BLaER1 treated with 17β-estradiol and CSF1 and Interleukin-3, amounts not matched to agents 10 nM and 100 nM (cell line): ENCODE results near the gene DIS3L2.

Experiments used
- H3K27ac ChIP-seq, 11 experiments: shearing (Covaris generic); formaldehyde crosslinking; 2 replicates each; pipeline ENCODE4 v1.8.1; 2022
- H3K27me3 ChIP-seq, 11 experiments: shearing (Covaris generic); formaldehyde crosslinking; 2 replicates each; pipeline ENCODE4 v1.8.1; 2022
- H3K36me3 ChIP-seq, 11 experiments: shearing (Covaris generic); formaldehyde crosslinking; 2 replicates each; pipeline ENCODE4 v1.8.1; 2022
- H3K4me1 ChIP-seq, 10 experiments: shearing (Covaris generic); formaldehyde crosslinking; 2 replicates each; pipeline ENCODE4 v1.8.1; 2022
- H3K4me2 ChIP-seq, 11 experiments: shearing (Covaris generic); formaldehyde crosslinking; 2 replicates each; pipeline ENCODE4 v1.8.1; 2022
- H3K4me3 ChIP-seq, 10 experiments: shearing (Covaris generic); formaldehyde crosslinking; 2 replicates each; pipeline ENCODE4 v1.8.1; 2022
- H3K9ac ChIP-seq, 11 experiments: shearing (Covaris generic); formaldehyde crosslinking; 2 replicates each; pipeline ENCODE4 v1.8.1; 2022
- H3K9me3 ChIP-seq, 11 experiments: shearing (Covaris generic); formaldehyde crosslinking; replicated peaks in 1 of 11; 2 replicates each; pipeline ENCODE4 v1.8.1; 2022
- H4K20me1 ChIP-seq, 11 experiments: shearing (Covaris generic); formaldehyde crosslinking; 2 replicates each; pipeline ENCODE4 v1.8.1; 2022
- Cebpa-rat ChIP-seq, 11 experiments: shearing (Covaris generic); IDR thresholded peaks; 2 replicates each; pipeline ENCODE4 v1.8.1; 2022

Gene DIS3L2

DNA sequence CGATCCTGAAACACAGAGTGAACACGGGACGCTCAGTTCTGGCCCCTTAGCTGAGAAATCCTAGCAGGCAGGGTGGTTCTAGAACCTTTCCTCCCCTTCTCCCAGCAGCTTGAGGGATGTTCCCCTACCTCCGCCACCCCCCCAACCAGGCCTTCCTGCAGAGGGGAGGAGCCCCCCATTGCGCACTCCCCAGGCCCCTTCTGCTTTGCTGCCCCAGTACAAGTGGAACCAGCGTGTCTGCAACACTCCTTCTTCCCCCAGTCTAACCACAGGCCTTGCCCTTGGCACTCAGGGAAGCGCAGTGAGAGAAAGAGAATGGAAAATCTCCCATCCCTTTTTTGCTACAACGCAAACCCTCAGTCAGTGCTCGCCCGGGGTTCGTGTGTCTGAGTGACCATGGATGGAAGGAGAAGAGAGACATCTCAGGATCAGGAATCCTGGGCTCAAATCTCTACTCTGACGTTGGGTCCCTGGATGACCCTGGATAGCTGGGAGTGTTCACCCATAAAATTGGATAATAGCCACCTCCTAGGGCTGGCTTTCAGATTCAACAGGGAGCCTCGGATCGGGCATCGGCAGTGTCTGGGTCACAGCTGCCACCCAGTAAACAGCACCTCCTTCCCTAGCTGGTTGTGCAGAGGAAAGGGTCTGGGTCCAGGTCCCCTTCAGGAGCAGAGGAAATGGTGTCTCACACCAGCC lies 39.1 kb upstream of the DIS3L2 start:
- peaks cover 0 to 22% (median 0%) of the 10 kb centered on the region in 11 experiments; a peak in 2 of 22 replicates for H3K36me3 ChIP-seq
- H3K27me3 ChIP-seq = peaks cover 23 to 40% (median 33%) of the 10 kb centered on the region in 11 experiments
- peaks cover 0 to 29% (median 9%) of the 10 kb centered on the region in 11 experiments; a peak in 10 of 22 replicates for H4K20me1 ChIP-seq
- peak overlapping the region in 2 of 11 experiments; percentile 1 to 8; a peak in 1 of 22 replicates for H3K9ac ChIP-seq
- H3K27ac ChIP-seq = no peak overlapping the region
- H3K4me2 ChIP-seq = peak overlapping the region in 5 of 11 experiments; percentile 1 to 100 (median 100); a peak in 5 of 22 replicates
- no peaks in the 10 kb centered on the region for H3K9me3 ChIP-seq
- H3K4me1 ChIP-seq = peaks cover 17 to 45% (median 36%) of the 10 kb centered on the region in 10 experiments
- H3K4me3 ChIP-seq = no peak overlapping the region
- no peak for TF ChIP-seq Cebpa-rat (IDR thresholded peaks at IDR 0.05)

DNA sequence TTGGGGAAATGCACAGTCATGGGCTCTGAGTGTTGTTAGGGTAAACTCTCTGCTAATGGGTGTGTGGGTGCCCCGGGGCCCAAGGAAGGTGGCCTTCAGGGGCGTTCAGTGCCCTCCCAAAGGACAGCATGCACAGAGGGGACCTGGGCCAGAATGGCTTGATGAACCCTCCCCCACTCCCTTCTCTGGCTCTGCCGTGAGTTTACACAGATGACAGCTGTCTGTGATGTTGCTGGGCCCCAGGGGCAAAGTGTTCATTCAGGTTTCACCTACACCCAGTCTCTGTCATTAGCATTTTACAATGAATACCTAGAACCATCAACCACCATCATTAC lies 38.5 kb upstream of the DIS3L2 start:
- Histone ChIP-seq H3K4me3 (no peak overlapping the region), H3K9ac (peak overlapping the region in 2 of 11 experiments; percentile 1 to 8; a peak in 1 of 22 replicates), H3K4me1 (peaks cover 17 to 50% (median 40%) of the 10 kb centered on the region in 10 experiments), H3K36me3 (peaks cover 0 to 22% (median 0%) of the 10 kb centered on the region in 11 experiments; a peak in 2 of 22 replicates), H3K9me3 (no peaks in the 10 kb centered on the region), H3K27ac (no peak overlapping the region), H4K20me1 (peaks cover 0 to 29% (median 13%) of the 10 kb centered on the region in 11 experiments; a peak in 10 of 22 replicates), H3K4me2 (peak overlapping the region in 5 of 11 experiments; percentile 1 to 100 (median 100); a peak in 5 of 22 replicates), H3K27me3 (peaks cover 29 to 45% (median 38%) of the 10 kb centered on the region in 11 experiments)
- no peak for TF ChIP-seq Cebpa-rat (IDR thresholded peaks at IDR 0.05)

DNA sequence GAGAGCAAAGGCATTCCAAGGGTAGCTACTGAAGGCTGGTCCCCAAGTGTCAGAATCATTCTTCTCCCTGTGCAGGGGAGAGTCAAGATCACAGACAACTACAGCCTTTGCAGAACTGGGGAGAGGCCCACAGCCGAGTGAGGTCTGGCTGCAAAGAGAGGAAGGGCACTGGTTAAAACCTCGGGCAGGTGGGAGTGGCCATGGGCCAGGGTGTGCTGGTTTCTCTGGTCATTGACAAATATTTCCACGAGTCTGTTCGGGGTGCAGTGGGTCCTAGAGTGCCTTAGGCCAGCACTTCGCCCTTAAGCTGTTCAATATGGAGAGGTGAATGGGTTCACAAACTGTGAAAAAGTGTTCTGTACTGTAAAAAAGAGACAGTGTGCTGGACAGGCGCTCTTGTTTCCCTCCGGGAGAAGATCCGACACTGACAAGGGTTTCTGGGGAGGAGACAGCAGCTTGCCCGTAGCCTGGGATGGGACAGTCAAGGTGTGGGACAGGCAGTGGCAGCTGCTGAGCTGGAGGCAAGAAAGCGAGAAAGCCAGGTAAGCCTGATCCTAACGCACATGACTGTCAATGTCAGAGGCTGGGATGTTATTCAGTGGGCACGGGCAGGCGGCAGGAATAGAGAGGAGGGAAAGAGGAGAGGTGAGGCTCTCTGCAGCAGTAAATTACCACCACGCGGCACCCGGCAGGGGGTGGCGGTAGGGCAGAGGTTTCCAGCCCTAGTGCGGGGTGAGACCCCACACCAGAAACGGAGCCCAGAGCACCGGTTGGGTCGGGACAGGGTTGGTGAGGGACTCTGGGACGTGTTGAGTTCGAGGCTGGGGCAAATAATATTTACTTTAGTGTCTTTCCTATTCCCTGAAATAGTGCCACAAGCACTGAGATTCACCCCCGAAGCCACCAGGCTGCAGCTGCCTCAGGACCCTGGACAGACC lies 37.3 kb upstream of the DIS3L2 start:
- Histone ChIP-seq H3K4me2 (peak overlapping the region in 9 of 11 experiments; percentile 100; a peak in 18 of 22 replicates), H3K36me3 (peaks cover 0 to 22% (median 0%) of the 10 kb centered on the region in 11 experiments; a peak in 2 of 22 replicates), H3K4me1 (peaks cover 17 to 63% (median 50%) of the 10 kb centered on the region in 10 experiments), H3K27ac (no peak overlapping the region), H4K20me1 (peaks cover 0 to 29% (median 15%) of the 10 kb centered on the region in 11 experiments; a peak in 10 of 22 replicates), H3K9me3 (no peaks in the 10 kb centered on the region), H3K9ac (peak overlapping the region in 4 of 11 experiments; percentile 74 to 82 (median 80); a peak in 5 of 22 replicates), H3K27me3 (peaks cover 30 to 53% (median 39%) of the 10 kb centered on the region in 11 experiments), H3K4me3 (peak overlapping the region in 4 of 10 experiments; percentile 69 to 76 (median 70); a peak in 4 of 20 replicates)
- no peak for TF ChIP-seq Cebpa-rat (IDR thresholded peaks at IDR 0.05)

DNA sequence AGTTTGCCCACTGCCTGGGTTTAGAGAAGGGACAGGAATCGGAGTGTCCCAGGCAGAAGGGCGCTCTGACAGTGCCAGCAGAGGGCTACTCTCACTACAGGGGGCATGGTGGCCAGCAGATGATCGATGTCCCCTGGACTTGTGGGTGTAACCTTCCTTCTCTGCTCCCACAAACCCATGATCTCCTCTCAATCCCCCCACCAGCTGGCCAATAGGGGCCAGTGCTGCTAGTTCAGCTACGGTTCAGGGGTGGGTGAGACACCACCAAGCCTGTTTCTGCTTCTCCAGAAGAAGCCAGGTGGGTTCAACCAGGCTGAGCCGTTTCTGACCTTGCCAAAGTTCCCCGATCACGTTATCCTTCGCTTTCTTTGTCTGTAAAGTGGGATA lies 36.6 kb upstream of the DIS3L2 start:
- Histone ChIP-seq H3K4me2 (peak overlapping the region; percentile 96 to 100 (median 100)), H3K27me3 (peaks cover 30 to 55% (median 39%) of the 10 kb centered on the region in 11 experiments)
- TF ChIP-seq Cebpa-rat (IDR thresholded peaks at IDR 0.05) = no peak

DNA sequence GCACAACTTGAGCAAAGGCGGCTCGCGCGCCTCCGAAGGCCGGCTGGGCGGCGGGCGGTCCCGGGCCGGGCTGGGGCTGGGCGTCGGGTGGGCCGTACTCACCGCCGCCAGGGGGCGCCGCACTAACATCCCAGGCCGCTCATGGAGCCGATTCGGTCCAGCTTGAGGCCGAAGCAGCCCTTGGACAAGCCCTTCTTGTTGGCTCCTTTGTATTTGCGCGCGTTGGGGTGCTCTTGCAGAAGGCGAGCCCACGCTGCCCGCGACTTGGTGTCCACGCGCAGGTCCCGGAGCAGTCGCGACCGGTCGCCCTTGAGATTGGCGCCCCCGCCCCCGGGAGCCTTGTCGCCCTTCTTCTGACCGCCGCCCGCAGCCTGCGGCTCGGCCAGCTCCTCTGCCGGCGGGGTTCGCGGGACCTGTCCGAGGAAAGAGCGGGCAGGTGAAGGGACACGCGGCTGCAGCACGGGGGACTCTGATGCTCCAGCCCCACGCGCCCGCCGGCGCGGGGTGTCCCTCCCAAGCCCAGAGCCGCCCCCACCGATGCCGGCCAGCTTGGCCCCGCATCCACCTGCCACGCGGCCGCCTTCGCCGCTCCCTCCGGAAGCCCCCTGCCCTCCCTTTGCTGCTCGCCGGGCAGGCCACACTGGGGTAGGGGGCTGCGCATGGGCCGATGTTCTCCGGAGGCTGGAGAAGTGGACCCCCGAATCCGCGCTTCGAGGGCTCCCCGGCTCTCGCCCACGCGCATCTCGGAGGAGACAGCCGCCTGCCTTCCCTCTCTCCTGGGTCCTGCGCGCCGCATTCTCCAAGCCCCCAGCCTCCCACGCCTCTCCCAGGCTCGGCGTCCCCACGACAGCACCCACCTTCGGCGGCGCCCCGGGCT lies 36.0 kb upstream of the DIS3L2 start:
- Histone ChIP-seq H3K27me3 (peaks cover 30 to 55% (median 39%) of the 10 kb centered on the region in 11 experiments), H3K4me3 (peak overlapping the region; percentile 56 to 76 (median 68)), H4K20me1 (peaks cover 0 to 29% (median 15%) of the 10 kb centered on the region in 11 experiments; a peak in 10 of 22 replicates), H3K36me3 (peaks cover 0 to 22% (median 0%) of the 10 kb centered on the region in 11 experiments; a peak in 2 of 22 replicates), H3K9me3 (no peaks in the 10 kb centered on the region), H3K27ac (peak overlapping the region in 5 of 11 experiments; percentile 30 to 62 (median 49); a peak in 8 of 22 replicates), H3K4me2 (peak overlapping the region; percentile 96 to 100 (median 100)), H3K4me1 (peaks cover 17 to 76% (median 61%) of the 10 kb centered on the region in 10 experiments), H3K9ac (peak overlapping the region; percentile 20 to 82 (median 69); a peak in 19 of 22 replicates)
- TF ChIP-seq Cebpa-rat (IDR thresholded peaks at IDR 0.05) = no peak

More for the DNA sequence above, 36.6 kb upstream of the DIS3L2 start:
- peak overlapping the region in 9 of 10 experiments; percentile 56 to 76 (median 69); a peak in 13 of 20 replicates for H3K4me3 ChIP-seq
- peaks cover 0 to 22% (median 0%) of the 10 kb centered on the region in 11 experiments; a peak in 2 of 22 replicates for H3K36me3 ChIP-seq
- no peaks in the 10 kb centered on the region for H3K9me3 ChIP-seq
- peaks cover 17 to 69% (median 54%) of the 10 kb centered on the region in 10 experiments for H3K4me1 ChIP-seq
- peaks cover 0 to 29% (median 15%) of the 10 kb centered on the region in 11 experiments; a peak in 10 of 22 replicates for H4K20me1 ChIP-seq
- peak overlapping the region in 8 of 11 experiments; percentile 44 to 82 (median 72); a peak in 14 of 22 replicates for H3K9ac ChIP-seq
- H3K27ac ChIP-seq = no peak overlapping the region

GRCh38 chr2:231926180-231926741 lies 35.3 kb upstream of the DIS3L2 start, which contains the start of gene NPPC:
Gene NPPC (minus strand): TSS chr2:231926396. CDS start chr2:231926249, 147 bp downstream.
- H3K9ac ChIP-seq = peak within 1 kb of the TSS; percentile 20 to 82 (median 69); a peak in 19 of 22 replicates
- H4K20me1 ChIP-seq = peaks cover 0 to 29% (median 15%) of the 10 kb centered on the region in 11 experiments; a peak in 10 of 22 replicates
- peaks cover 17 to 83% (median 68%) of the 10 kb centered on the region in 10 experiments for H3K4me1 ChIP-seq
- peaks cover 30 to 55% (median 39%) of the 10 kb centered on the region in 11 experiments for H3K27me3 ChIP-seq
- H3K36me3 ChIP-seq = peaks cover 0 to 21% (median 0%) of the 10 kb centered on the region in 11 experiments; a peak in 2 of 22 replicates
- peak within 1 kb of the TSS; percentile 96 to 100 (median 100) for H3K4me2 ChIP-seq
- no peak for TF ChIP-seq Cebpa-rat (IDR thresholded peaks at IDR 0.05)
- no peaks in the 10 kb centered on the region for H3K9me3 ChIP-seq
- H3K27ac ChIP-seq = peak within 1 kb of the TSS in 5 of 11 experiments; percentile 30 to 62 (median 49); a peak in 8 of 22 replicates
- peak within 1 kb of the TSS; percentile 56 to 76 (median 68) for H3K4me3 ChIP-seq
